ENCODE results near the gene PLA2G4E. TPM values are rescaled to one million over a fixed set of nuclear protein-coding genes. Genes with fewer than 3 reads are reported as not detected.

Gene PLA2G4E
- total and polyA plus RNA-seq, 2 of the 13 experiments (the other 11 are each of a cell fraction or from before 2014, with no cell fraction given): not detected

- H3K9ac ChIP-seq (ENCODE audit: insufficient read depth, low read depth, low read length): no peak overlapping the region
- no peaks in the 10 kb centered on the region for H3K27me3 ChIP-seq (ENCODE audit: control insufficient read depth in 1 of 2, insufficient read depth in 2 of 2, low read length in 2 of 2)
- no TSS peak for BruUV-seq (replicated peaks)
- 96% methylated on average over 5 of the region's 6 CpGs for WGBS (ENCODE audit: low lambda C conversion rate)
- H3K4me2 ChIP-seq (ENCODE audit: low read depth, low read length): peak overlapping the region; percentile 8; the same call in 1 of the 2 replicates
- no peak overlapping the region for H2AFZ ChIP-seq (ENCODE audit: low read length)
- ATAC-seq (no peak), FAIRE-seq (no peak), DNase-seq (ENCODE audit: low spot score) (no peak)
- H4K20me1 ChIP-seq (ENCODE audit: insufficient read depth, low read length): no peaks in the 10 kb centered on the region
- no peak for TF ChIP-seq E2F1 (CRISPR knock-in tag; IDR thresholded peaks at IDR 0.05)
- TF ChIP-seq MYC (CRISPR knock-in tag; IDR thresholded peaks at IDR 0.05; ENCODE audit: borderline replicate concordance): peak; percentile 12; the same call in 1 of the 2 replicates
- TF ChIP-seq ZNF318 (CRISPR knock-in tag; IDR thresholded peaks at IDR 0.05): no peak
- no peak for TF ChIP-seq ATAD3A (CRISPR knock-in tag; IDR thresholded peaks at IDR 0.05)
- no peak for TF ChIP-seq CREM (IDR thresholded peaks at IDR 0.05)
- no peak for TF ChIP-seq CREM (CRISPR knock-in tag; IDR thresholded peaks at IDR 0.05)
- no peak for TF ChIP-seq ZNF232 (CRISPR knock-in tag; IDR thresholded peaks at IDR 0.05; ENCODE audit: borderline replicate concordance)
- TF ChIP-seq KMT2B (CRISPR knock-in tag; IDR thresholded peaks at IDR 0.05): no peak
- in situ Hi-C loops (cut with HindIII; ENCODE audit: extremely low pct_ligation_motif_present, low pct_unique_long_range_greater_than_20kb) (no loop called here), intact Hi-C loops (cut with micrococcal nuclease; ENCODE audit: unreplicated experiment) (no loop called here)
- H3K79me2 ChIP-seq (ENCODE audit: insufficient read depth, low read length): no peaks in the 10 kb centered on the region
- ChIA-PET CTCF (ENCODE audit: low intra/inter-chr PET ratio, low total read pairs) (no interaction called here), POLR2A (interaction anchor here (0.8 to 1.0 kb wide), 2 partner anchors 17 to 29 kb away, joined by 4 read pairs; partner anchors contain the start of gene EHD4)
- H3K36me3 ChIP-seq (replicated peaks in 1 of 2; ENCODE audit: control insufficient read depth in 1 of 2, insufficient read depth in 2 of 2, low read length in 2 of 2): peaks cover 2 to 6% of the 10 kb centered on the region in 2 experiments; a peak in 2 of 5 replicates
- H3K4me3 ChIP-seq (replicated peaks in 1 of 3; ENCODE audit: insufficient read depth in 1 of 3, low read depth in 2 of 3, low read length in 3 of 3): no peak overlapping the region
- no peaks in the 10 kb centered on the region for H3K9me3 ChIP-seq (ENCODE audit: low read length)
- H3K27ac ChIP-seq (ENCODE audit: extremely low read length, insufficient read depth, low read length): no peak overlapping the region
- H3K4me1 ChIP-seq (ENCODE audit: insufficient read depth, low read length): peaks cover 16% of the 10 kb centered on the region
These were observed 77.1 kb downstream of the PLA2G4E start for GRCh38 chr15:41943543-41944312.

Data from HepG2 (cell line).